ENCODE measurements around the gene SYNDIG1.

DNA sequence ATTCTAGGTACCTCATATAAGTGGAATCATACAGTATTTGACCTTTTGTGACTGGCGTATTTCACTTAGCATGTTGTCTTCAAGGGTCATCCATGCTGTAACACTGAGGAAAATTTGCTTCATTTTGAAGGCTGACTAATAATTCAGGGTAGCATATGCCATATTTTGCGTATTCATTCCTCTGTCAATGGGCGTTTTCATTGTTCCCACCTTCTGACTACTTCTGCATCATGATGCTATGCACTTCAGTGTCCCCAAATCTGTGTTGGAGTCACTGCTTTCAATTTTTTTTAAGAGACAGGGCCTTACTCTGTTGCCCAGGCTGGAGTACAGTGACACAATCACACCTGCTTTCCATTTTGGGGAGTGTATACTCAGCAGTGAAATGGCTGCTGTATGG, 51.6 kb downstream of the SYNDIG1 start:
- TF ChIP-seq POLR2A (IDR thresholded peaks at IDR 0.05) = no peak
- TF ChIP-seq, protein P1, sequence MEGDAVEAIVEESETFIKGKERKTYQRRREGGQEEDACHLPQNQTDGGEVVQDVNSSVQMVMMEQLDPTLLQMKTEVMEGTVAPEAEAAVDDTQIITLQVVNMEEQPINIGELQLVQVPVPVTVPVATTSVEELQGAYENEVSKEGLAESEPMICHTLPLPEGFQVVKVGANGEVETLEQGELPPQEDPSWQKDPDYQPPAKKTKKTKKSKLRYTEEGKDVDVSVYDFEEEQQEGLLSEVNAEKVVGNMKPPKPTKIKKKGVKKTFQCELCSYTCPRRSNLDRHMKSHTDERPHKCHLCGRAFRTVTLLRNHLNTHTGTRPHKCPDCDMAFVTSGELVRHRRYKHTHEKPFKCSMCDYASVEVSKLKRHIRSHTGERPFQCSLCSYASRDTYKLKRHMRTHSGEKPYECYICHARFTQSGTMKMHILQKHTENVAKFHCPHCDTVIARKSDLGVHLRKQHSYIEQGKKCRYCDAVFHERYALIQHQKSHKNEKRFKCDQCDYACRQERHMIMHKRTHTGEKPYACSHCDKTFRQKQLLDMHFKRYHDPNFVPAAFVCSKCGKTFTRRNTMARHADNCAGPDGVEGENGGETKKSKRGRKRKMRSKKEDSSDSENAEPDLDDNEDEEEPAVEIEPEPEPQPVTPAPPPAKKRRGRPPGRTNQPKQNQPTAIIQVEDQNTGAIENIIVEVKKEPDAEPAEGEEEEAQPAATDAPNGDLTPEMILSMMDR (IDR thresholded peaks at IDR 0.05) = no peak
